GM19043 (cell line): ENCODE measurements around the gene VWC2L.

ENCODE experiments used
- ATAC-seq: cut with Tn5 transposase; IDR thresholded peaks from one replicate; pipeline ENCODE4 v1.9.1; 2021; ENCODE audit warnings: low read depth; ENCODE audit not compliant: unreplicated experiment

VWC2L gene

DNA sequence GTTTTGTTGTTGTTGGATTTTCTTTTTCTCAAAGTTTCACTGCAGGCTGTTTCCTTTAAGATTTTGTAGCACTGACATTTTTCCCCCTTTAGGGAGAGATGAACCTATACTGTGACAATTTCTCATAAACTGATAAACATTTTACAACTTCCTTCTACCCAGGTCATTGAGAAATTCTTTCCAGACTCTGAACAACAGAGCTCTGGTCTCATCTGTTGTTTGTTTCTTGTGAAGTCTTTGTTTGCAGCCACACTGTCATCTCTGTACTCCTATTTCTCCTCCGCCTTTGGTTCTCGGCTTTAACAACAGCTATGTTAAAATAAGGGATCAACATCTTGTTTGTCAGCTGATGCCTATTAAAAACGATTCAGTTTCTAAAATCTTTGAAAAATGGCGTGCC, 167.6 kb downstream of the VWC2L start:
- ATAC-seq: no peak

DNA sequence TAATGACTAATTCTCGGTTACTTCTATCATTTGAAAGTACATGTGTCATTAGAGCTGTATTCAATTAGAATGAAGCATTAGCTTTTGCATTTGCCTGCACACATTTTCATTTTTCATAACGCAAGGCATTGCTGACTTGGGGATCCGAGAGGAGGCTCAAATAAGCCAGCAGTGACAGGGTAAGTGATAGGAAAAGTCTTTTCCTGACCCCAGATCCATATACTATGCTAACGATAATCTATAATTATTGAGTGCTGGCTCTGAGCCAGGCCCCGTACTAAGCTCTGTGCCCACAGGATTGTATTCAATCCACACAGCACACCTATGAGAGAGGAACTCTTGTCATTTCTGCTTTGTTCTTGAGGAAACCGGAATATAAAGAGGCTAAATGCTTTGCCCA, 168.2 kb downstream of the VWC2L start:
- no peak for ATAC-seq

DNA sequence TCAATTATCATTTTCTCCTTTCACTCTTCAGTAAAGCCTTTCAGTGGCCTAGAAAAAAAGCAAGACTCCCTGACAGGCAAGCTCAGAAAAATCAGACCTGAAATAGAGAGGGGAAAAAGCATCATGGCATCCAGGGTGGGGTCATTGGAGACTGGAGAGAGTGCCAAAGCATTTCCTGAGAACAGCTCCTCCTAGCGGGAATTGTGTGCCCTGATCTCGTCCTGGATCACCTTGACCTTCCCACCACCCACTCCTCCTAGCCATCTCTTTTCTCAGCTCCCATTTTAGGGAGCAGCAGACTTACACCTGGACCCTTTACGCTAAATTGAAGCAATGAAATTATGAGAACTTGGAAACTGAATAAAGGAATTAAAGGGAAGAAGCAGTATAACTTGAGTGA, 176.6 kb downstream of the VWC2L start:
- ATAC-seq: no peak

DNA sequence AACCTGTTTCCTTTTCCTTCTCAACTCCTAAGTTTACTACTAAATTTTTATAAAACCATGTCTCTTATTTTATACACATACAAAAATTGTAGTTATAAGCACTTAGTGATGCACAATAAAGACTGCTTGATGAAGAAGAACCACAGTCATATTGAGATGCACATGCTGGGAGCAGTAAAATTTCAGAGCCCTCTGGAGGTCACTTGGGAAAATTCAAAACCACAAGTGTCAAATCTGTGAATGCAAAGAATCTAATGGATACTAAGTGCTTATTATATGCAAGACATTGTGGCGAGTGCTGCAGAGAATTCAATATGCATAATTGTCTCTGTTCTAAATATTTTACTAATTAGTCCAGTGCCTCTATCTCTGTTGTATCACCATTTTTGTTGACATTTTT, 180.5 kb downstream of the VWC2L start:
- ATAC-seq: no peak

DNA sequence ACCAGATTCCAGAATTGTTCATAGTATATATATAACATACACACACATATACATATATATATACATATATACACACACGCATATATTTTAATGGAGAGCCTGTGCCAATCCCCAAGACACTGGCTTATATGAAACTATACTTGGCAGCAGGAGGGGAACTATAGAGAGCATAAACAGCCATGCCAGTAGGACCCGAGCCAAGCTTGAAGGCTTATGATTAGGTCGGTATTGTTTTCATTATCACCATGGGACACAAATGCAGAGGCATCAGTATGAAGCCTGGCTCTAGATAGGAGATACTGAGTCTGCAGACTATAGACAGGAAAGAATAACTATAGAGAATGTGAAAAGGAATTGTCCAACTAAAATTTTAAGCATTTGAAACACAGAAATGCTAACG, 181.2 kb downstream of the VWC2L start:
- no peak for ATAC-seq

DNA sequence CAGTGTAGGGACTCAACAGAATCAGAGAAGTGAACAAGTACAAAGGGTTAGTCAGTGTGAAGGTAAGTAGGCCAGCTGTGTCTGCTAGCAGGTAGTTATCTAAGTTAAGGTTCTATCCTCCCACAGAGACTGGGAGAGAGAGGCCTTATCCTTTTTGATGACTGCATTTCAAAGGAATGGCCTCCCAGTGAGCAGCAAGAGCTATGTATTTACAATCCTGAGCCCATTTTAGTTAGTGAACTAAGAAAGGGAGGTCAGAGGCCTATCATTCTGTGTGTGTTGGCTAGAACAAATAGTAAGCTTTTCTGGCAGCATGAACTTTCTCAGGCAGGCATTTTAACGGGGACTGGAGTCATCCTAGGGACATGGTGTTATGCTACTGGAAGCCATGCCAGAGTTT, 182.9 kb downstream of the VWC2L start:
- no peak for ATAC-seq

DNA sequence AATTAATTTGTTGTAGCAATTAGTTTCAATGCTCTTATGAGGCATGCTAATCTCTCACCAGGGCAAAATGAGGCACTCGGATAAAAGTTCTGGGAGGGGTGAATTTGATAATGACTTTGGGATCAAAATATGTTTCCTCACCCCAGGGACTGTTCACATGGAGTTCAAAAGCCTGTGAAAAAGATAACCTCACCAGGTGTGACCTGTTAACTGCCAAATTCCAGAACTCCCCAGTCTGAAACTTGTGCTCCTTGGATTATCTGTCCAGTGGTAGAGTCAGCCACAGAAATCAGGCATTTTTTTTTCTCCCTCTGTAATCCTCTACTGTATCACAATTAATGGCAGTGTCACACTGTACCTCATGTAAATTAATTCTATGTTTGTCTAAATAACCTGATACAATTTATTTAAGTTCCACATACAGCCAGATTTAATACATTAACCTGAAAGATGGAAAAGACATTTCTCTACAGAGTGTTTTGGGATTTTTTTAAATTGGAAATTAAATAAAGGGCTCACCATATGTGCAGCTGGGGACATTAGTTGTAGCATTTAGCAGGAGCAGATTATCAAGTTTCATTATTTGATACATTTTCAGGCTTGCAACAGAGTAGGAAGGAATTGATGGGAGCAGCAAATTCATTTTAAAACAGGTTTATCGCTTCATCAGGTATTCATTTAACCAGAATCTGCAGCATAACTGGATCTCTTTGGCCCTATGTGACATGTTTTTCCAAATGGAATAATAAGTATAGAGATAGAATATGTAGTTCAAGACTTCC, 191.2 kb downstream of the VWC2L start:
- ATAC-seq: no peak

DNA sequence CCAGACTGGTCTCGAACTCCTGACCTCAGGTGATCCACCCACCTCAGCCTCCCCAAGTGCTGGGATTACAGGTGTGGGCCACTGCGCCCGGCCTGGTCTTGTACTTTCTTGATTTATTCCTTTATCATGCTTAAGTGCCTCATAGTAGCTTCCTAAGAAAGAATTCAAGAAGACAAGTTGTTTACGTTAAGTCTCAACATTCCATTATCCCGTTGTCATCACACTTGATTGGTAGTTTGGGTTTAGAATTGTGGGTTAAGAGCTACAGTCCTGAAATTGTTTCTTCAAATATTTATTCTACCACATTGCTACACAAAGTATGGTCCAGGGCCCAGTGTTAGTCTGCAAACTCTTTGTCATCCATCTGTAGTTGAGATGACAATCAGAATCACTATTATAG, 194.0 kb downstream of the VWC2L start:
- ATAC-seq: no peak

DNA sequence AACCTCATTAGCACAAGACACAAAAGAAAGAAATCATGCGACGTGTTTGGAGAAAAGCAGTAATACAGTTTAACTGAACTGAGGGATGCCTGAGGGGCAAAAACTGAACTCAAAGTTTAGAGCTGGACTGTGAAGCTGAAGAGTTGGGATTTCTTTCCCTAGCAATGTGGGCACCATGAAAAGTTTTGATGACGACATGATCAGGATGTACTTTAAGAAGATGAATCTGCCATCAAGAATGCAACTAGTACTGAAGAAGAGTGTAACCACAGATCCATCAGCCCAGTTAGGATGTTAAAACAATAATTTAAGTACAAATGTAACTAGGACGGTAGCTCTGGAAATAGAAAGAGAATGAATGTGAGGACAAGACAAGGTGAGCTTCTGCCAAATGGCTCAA, 196.2 kb downstream of the VWC2L start:
- ATAC-seq: no peak

DNA sequence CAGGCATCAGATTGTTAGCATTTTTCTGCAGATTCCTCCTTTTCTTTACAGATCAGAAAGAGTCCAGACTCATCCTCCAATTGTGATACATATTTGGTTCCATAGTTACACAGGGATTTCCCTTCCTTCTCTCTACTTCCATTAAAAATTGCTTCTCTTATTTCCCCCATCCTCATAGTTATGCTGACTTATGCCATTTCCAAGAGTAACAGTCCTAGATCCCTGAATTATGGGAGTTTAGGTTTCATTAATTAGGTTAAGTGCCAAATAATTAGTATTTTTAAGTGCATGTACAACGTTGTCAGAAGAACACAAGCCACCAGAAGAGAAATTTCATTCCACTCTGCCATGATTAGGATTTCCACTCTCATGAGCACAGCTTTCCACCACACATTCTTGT, 200.2 kb downstream of the VWC2L start:
- ATAC-seq: no peak

DNA sequence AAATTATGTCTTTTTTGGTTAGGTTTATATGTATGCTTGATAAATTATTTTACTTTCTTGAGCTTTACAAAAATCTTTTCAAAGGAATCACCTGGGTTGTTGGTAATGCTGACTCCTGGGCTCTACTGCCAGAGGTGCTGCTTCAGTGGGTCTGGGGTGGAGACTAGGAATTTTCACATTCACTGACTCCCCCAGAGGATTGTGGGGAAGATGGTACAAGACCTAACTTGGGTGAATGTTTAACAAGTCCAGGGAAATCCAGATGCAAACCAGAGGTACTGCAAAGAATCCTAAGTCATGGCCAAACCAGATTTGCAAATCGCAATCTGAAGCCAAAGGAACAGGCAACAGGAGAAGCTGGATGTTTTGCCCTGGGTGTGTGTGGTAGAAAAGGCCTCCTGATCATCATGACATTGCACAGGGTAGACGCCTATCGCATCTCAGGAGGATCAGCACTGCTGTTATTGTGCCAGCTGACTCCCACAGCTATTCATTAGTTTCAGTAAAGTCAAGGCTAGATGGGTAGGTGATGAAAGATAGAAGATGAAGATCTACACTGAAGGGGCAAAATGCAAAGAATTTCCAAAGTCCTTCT, 213.4 kb downstream of the VWC2L start:
- ATAC-seq: no peak

DNA sequence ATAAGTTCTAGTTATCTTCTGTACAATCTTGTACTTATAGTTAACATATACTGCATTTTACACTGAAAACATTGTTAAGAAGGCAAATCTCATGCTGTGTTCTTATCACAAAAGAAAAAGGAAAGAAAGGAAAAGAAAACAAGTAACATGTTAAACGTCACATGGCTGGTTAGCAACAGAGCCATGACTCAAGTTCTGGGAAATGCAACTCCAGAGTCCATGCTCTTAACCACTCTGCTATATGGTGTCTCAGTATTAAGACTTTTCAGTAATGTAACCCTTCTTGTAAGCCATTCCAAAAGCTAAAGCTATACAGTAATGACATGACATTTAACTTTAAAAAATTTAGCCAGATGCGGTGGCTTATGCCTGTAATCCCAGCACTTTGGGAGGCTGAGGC, 217.2 kb downstream of the VWC2L start:
- no peak for ATAC-seq
